NCI-H1105 (cell line): ENCODE results near the gene OTUB1.
"Not testable (repeated sequence)": the region's sequence is repeated elsewhere in the genome, so short reads cannot be mapped to it uniquely, and the experiment has no call there.

Source experiments
- DNase-seq: peaks from one replicate; lab custom pipeline; 2025; lab: John Stamatoyannopoulos, UW

OTUB1 gene, protein sequence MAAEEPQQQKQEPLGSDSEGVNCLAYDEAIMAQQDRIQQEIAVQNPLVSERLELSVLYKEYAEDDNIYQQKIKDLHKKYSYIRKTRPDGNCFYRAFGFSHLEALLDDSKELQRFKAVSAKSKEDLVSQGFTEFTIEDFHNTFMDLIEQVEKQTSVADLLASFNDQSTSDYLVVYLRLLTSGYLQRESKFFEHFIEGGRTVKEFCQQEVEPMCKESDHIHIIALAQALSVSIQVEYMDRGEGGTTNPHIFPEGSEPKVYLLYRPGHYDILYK

GRCh38 chr11:63986156-63986931 is at the start of gene OTUB1:
TSS of gene OTUB1 (plus strand) at chr11:63986438. CDS start at chr11:63986457, 19 bp downstream.
- DNase-seq = peak; percentile 96

GRCh38 chr11:63937713-63938478 is 48.3 kb upstream of the OTUB1 start:
- DNase-seq = peak; percentile 54

DNA sequence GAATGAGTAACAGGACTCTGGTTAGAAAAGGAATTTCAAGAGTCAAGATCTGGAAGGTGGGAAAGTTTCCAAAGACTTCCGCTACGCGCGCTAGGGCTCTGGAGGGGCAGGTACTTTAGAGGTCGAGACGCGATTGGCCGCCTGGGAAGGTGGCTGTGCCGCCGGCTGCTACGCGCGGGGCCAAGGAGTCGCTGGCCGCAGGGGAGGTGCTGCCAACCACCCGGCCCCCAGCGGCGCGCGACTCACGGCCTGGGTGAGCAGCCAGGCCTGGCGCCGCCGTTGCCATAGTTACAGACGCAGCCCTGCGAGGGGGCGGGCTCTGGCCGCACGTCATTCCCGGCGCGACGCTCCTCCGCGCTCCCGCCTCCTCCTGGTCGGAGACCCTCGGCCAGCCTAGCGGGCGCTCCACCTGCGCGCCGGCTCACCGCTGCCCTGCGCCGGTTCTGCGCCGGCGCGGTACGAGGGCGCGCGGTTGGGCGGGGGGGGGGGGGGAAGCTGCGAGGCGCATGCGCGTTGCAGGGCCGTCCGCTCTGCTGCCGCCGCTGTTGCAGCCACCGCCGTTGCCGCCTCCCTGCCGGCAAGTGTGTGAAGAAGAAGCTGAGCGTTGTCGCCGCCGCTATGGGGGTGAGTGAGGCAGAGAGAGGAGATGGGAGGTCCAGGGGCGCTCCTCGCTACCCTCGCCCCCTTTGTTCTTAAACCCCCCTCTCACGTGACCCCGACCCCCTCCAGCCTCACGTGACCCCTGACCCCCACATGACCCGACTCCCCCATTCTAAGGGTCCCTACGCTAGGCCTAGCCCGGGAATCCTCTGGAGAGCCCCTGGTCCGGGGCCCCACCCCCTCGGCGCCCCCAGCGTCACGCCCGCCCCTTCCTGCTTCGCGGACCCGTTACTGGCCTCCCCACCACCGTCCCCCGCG is 47.5 kb upstream of the OTUB1 start, which contains the start of gene NAA40:
Gene NAA40, plus strand, starts transcription at position 524 of the 918 bp plus-strand sequence. Its CDS starts 95 bp downstream, at position 619.
- DNase-seq = peak; percentile 98

GRCh38 chr11:63939397-63939891 is 46.8 kb upstream of the OTUB1 start:
- DNase-seq = no peak

DNA sequence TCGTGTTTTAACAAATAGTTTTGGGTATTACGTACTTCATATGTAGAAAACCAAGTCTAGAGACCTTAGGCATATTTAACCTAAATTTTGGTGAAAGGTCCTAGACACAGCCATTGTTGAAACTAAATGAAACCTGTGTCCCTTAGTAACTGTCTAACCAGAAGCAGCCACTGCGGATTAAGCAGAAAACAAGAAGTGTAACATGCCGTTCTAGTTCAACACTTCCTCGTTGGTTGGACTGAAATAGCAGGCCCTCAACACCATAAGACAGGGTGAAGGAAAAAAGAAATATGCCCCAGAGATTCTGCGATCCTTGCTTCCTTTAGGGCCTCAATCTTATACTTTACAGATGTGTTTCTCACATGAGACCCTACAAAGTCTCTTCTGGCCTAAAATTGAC is 45.5 kb upstream of the OTUB1 start:
- no peak for DNase-seq

GRCh38 chr11:63941901-63942300 is 44.3 kb upstream of the OTUB1 start:
- no peak for DNase-seq

DNA sequence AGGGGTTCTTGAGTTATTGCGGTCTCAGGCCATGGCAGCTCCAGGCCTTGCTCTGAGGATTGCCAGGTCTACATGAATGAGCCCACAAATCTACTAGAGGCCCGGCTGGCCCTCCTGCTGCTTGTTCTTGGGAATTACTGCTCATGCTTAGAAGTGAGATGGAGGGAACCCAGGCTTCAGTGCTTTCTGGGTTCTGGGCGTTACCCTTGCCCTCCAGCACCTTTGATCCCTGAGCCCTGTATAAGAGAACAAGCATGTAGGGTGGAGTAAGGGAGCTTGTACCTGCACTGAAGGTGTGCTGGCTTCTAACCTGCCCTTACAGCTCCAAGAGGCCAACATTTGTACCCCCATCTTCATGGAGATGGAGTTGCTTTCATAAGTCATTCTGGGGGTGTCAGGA is 43.4 kb upstream of the OTUB1 start:
- no peak for DNase-seq

GRCh38 chr11:63944987-63945386 is 41.3 kb upstream of the OTUB1 start:
- no peak for DNase-seq

GRCh38 chr11:63945477-63946163 is 40.6 kb upstream of the OTUB1 start:
- peak; percentile 57 for DNase-seq

DNA sequence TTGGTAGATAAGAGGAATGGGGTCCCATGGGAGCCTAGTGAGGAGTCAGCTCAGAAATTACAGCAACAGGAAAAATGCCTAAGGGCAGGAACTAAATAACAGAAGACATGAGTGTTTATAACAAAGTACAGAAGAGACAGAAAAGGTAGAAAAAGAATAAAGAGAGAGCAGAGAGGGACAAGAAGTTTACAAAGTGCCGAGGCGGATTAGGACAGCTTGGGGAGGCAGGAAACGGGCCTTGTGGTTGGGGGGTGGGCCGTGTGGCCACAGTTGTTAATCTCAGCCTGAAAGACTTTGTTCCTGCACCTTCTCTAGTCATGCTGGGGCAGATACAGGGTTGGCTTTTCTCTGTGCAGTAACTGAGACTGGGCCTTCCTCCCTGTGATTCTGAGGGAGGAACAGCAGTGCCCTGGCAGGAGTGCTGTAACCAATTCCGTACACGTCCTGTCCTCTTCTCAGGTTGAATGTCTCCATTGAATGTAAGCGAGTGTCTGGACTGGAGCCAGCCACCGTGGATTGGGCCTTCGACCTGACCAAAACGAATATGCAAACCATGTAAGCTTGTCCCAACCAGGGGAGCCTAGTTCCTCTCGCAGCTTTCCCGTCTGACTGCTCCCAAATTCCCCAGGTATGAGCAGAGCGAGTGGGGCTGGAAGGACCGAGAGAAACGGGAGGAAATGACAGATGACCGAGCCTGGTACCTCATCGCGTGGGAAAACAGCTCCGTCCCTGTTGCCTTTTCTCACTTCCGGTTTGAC is 34.3 kb upstream of the OTUB1 start:
- no peak for DNase-seq

GRCh38 chr11:63952570-63952969 is 33.7 kb upstream of the OTUB1 start:
- DNase-seq = no peak

- DNase-seq = no peak
Measured at GRCh38 chr11:63958008-63958407, 28.2 kb upstream of the OTUB1 start.

- peak; percentile 64 for DNase-seq
Measured at GRCh38 chr11:63961608-63962412, 24.4 kb upstream of the OTUB1 start.

- DNase-seq = not testable (repeated sequence)
Measured at GRCh38 chr11:63963895-63964294, 22.3 kb upstream of the OTUB1 start.

DNA sequence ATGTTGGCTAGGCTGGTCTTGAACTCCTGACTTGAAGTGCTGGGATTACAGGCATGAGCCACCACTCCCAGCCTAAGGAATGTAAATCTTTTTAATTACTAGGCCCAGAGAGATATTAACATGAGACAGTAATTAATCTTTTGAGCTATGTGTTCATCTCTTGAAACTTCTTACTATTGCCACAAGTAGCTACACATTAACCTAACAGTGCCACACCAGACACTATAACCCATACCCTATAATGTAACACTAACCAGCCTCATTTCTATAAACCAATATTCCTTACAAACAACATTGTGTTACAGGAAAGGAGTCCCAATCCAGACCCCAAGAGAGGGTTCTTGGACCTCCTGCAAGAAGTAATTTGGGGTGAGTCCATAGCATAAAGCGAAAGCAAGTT is 19.8 kb upstream of the OTUB1 start:
- DNase-seq = no peak

DNA sequence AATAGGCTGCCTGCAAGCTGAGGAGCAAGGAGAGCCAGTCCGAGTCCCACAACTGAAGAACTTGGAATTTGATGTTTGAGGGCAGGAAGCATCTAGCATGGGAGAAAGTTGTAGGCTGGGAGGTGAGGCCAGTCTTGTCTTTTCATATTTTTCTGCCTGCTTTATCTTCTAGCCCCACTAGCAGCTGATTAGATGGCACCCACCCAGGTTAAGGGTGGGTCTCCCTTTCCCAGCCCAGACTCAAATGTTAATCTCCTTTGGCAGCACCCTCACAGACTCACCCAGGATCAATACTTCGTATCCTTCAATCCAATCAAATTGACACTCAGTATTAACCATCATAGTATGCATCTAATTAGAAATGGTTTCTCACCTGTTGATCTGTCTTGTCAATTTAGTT is 16.8 kb upstream of the OTUB1 start:
- DNase-seq = no peak

DNA sequence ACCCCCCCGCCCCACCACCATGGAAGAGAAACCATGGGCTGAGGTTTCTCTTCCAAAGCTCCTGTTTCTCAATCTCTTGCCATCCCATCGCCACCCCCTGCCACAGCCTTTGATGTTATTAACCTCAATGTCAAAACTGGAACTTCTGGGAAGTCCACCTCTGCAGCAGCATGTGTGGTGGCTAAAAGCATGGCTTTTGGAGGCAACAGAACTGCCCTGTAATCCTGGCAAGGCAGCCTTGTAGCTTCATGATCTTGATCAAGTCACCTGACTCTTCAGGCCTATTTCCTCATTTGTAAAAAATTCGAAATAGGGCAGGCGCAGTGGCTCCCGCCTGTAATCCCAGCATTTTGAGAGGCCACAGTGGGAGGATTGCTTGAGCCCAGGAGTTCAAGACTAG is 15.3 kb upstream of the OTUB1 start:
- no peak for DNase-seq

DNA sequence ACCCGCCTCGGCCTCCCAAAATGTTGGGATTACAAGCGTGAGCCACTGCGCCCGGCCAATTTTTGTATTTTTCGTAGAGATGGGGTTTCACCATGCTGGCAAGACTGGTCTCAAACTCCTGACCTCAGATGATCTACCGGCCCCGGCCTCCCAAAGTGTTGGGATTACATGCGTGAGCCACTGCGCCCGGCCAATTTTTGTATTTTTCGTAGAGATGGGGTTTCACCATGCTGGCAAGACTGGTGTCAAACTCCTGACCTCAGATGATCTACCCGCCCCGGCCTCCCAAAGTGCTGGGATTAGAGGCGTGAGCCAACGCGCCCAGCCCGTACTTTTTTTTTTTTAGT is 12.4 kb upstream of the OTUB1 start:
- DNase-seq = not testable (repeated sequence)
